K562 (cell line): ENCODE measurements around the gene TBATA. TPM values are rescaled to one million over a fixed set of nuclear protein-coding genes. Genes with fewer than 3 reads are reported as not detected.

Experiments
- ATAC-seq: fragments of 200-7000 bp; cut with Tn5 transposase; 3 replicates; pipeline ENCODE4 v1.9.1; 2020; ENCODE audit warnings: moderate library complexity
- BruUV-seq: library from RNA; stranded (reverse); fragments of 400-500 nt; replicated peaks from 2 replicates; lab custom pipeline; 2021; lab: Mats Ljungman, UMichigan
- CTCF ChIA-PET: fragments of 300-600 bp; formaldehyde crosslinking; extraction: SDS; loops from one replicate; lab custom pipeline; 2021; ENCODE audit warnings: low intra/inter-chr PET ratio; lab: Yijun Ruan, JAX
- POLR2A ChIA-PET: fragments of 300-600, 350-650 bp; sonication (Branson Sonifier 250); formaldehyde crosslinking; extraction: SDS; loops from one replicate; lab custom pipeline; 2021; ENCODE audit warnings: antibody characterized with exemption, inconsistent platforms; lab: Yijun Ruan, JAX
- DNase-seq, 4 experiments: peaks; one replicate each; pipeline versions ENCODE4 v3.0.0 to v3.0.0-alpha.2; 2011 to 2018; ENCODE audit warnings: low spot score in 3 of 4, mixed read lengths in 3 of 4; ENCODE audit errors: extremely low read depth in 1 of 4
- FAIRE-seq: peaks from 2 replicates; lab custom pipeline; 2011; peaks lifted over from hg19 to GRCh38; lab: Jason Lieb, UNC
- H2AFZ ChIP-seq: 2 replicates; pipeline ENCODE4 v1.6.0; 2011; ENCODE audit warnings: low read depth, low read length, control low read depth, inconsistent platforms
- H3K27ac ChIP-seq: fragments of 200-600 bp; 3 replicates; pipeline ENCODE4 v1.8.0; 2011; ENCODE audit warnings: low read depth, mild to moderate bottlenecking, control low read depth, inconsistent platforms, low read length, moderate library complexity, mixed read lengths; ENCODE audit errors: extremely low read depth
- H3K27me3 ChIP-seq, 2 experiments: fragments of 300-600 bp in 1 of 2; 2 replicates in 1 of 2; 3 replicates in 1 of 2; pipeline versions ENCODE4 v1.6.0 to v1.8.0; 2011; ENCODE audit warnings: inconsistent platforms in 2 of 2, low read length in 2 of 2, mild to moderate bottlenecking in 1 of 2, mixed read lengths in 1 of 2, moderate library complexity in 1 of 2; ENCODE audit not compliant: control insufficient read depth in 2 of 2, insufficient read depth in 2 of 2
- H3K36me3 ChIP-seq: fragments of 300-600 bp; 3 replicates; pipeline ENCODE4 v1.8.0; 2011; ENCODE audit warnings: mild to moderate bottlenecking, low read length, inconsistent platforms; ENCODE audit not compliant: control insufficient read depth, insufficient read depth
- H3K4me1 ChIP-seq, 2 experiments: fragments of 200-600 bp in 1 of 2; replicated peaks in 1 of 2; 2 replicates in 1 of 2; 3 replicates in 1 of 2; pipeline versions ENCODE4 v1.5.1 to v1.8.0; 2011; ENCODE audit warnings: inconsistent platforms in 2 of 2, low read length in 2 of 2, mild to moderate bottlenecking in 1 of 2, mixed read lengths in 1 of 2, moderate library complexity in 1 of 2; ENCODE audit not compliant: control insufficient read depth in 2 of 2, insufficient read depth in 2 of 2
- H3K4me2 ChIP-seq: 2 replicates; pipeline ENCODE4 v1.6.1; 2011; ENCODE audit warnings: low read length, control low read depth, inconsistent platforms, mixed read lengths; ENCODE audit not compliant: insufficient read depth
- H3K4me3 ChIP-seq: fragments of 200-600 bp; sonication (generic), shearing (Covaris generic); 2 replicates; pipeline ENCODE4 v1.5.1; 2016; ENCODE audit warnings: control low read depth, inconsistent platforms
- H3K79me2 ChIP-seq: fragments of 200-600 bp; 3 replicates; pipeline ENCODE4 v1.8.0; 2011; ENCODE audit warnings: low read length, inconsistent platforms; ENCODE audit not compliant: control insufficient read depth, insufficient read depth
- H3K9ac ChIP-seq, 2 experiments: 2 replicates each; pipeline versions ENCODE4 v1.6.0 to v1.6.1; 2011; ENCODE audit warnings: low read depth in 2 of 2, low read length in 2 of 2, control low read depth in 1 of 2, inconsistent platforms in 1 of 2, mild to moderate bottlenecking in 1 of 2, mixed read lengths in 1 of 2; ENCODE audit not compliant: insufficient read depth in 1 of 2
- H3K9me1 ChIP-seq: one replicate; pipeline ENCODE4 v1.6.0; 2011; ENCODE audit warnings: inconsistent platforms, mild to moderate bottlenecking, low read length, moderate library complexity; ENCODE audit not compliant: control insufficient read depth, insufficient read depth
- H3K9me3 ChIP-seq: replicated peaks from 2 replicates; pipeline ENCODE4 v1.5.1; 2011; ENCODE audit warnings: low read depth, low read length, inconsistent platforms; ENCODE audit not compliant: control insufficient read depth, insufficient read depth
- H4K20me1 ChIP-seq: replicated peaks from 2 replicates; pipeline ENCODE4 v1.6.1; 2011; ENCODE audit warnings: low read length, inconsistent platforms, mixed read lengths; ENCODE audit not compliant: control insufficient read depth, insufficient read depth
- ETV1 ChIP-seq: fragments of 450-650 bp; conservative IDR thresholded peaks from 2 replicates; pipeline ENCODE4 v1.6.1; 2016; ENCODE audit warnings: missing genetic modification characterization, control low read depth, low read depth, missing compliant biosample characterization
- USF1 ChIP-seq: sonication (generic); formaldehyde crosslinking; IDR thresholded peaks from 2 replicates; pipeline ENCODE4 v1.9.0; 2022; ENCODE audit warnings: mild to moderate bottlenecking, missing genetic modification reagents
- WGBS: fragments of 100-300 bp; shearing (Covaris generic); methylation state at CpG from one replicate; pipeline ENCODE4 v1.1.6; 2016; ENCODE audit warnings: low coverage, mixed read lengths; ENCODE audit not compliant: insufficient coverage; ENCODE audit errors: missing lambda C conversion rate; 5-methylcytosine and 5-hydroxymethylcytosine counted together
- in situ Hi-C: fragments of 300-500 bp; cut with MboI; formaldehyde crosslinking; loops from 4 replicates; pipeline ENCODE4 v1.15.0; 2018; ENCODE audit warnings: inconsistent platforms, mixed read lengths
- intact Hi-C: fragments of 100-400 bp; cut with micrococcal nuclease; formaldehyde crosslinking; loops from 2 replicates; pipeline ENCODE4 v1.14.2; 2022
- polyA plus RNA-seq, 8 experiments: library from polyadenylated mRNA; depleted of rRNA in 4 of 8; stranded (reverse) in 5 of 8; unstranded in 3 of 8; fragments of >200 nt; fragmentation: Nextera tagmentation in 2 of 8; fragmentation: Illumina TruSeq in 1 of 8; extraction: Ambion mirVana in 2 of 8; extraction: Trizol in 1 of 8; gene quantifications; 2 replicates each; pipeline versions ENCODE4 v1.2.1 to v1.2.3, GENCODE V29; 2011 to 2014; ENCODE audit warnings: inconsistent platforms in 1 of 8, missing spikeins in 1 of 8
- total RNA-seq, 7 experiments: library from RNA; depleted of rRNA in 6 of 7; stranded (reverse); fragments of >200 nt in 6 of 7; fragmentation: Illumina TruSeq in 2 of 7; extraction: Trizol in 2 of 7; gene quantifications; 2 replicates each; pipeline versions ENCODE4 v1.2.1 to v1.2.3, GENCODE V29; 2011 to 2021; ENCODE audit warnings: low replicate concordance in 1 of 7

TBATA gene
- total and polyA plus RNA-seq, 9 of the 15 experiments (the other 6 are each of a cell fraction or from before 2014, with no cell fraction given) = not detected

- ATAC-seq = no peak
- FAIRE-seq = no peak
- intact Hi-C loops = no loop called here
- H3K4me2 ChIP-seq = no peak overlapping the region
- peaks cover 0 to 6% of the 10 kb centered on the region in 2 experiments; a peak in 2 of 5 replicates for H3K4me1 ChIP-seq
- no peak overlapping the region for H3K4me3 ChIP-seq
- no peaks in the 10 kb centered on the region for H4K20me1 ChIP-seq
- POLR2A ChIA-PET = interaction anchor here (0.6 to 0.9 kb wide), 3 partner anchors 10 to 24 kb away, joined by 3 read pairs; no protein-coding TSS in a partner anchor
- no peak overlapping the region for H3K27ac ChIP-seq
- H3K9me1 ChIP-seq = no peaks in the 10 kb centered on the region
- CTCF ChIA-PET = no interaction called here
- H3K36me3 ChIP-seq = peaks cover 4% of the 10 kb centered on the region; the same call in 1 of the 3 replicates
- H3K9ac ChIP-seq = no peak overlapping the region
- TF ChIP-seq ETV1 (tag) (no peak), USF1 (CRISPR knock-in tag) (no peak)
- no peak for DNase-seq
- no peaks in the 10 kb centered on the region for H3K9me3 ChIP-seq
- WGBS = 38% methylated on average over 2 of the region's 2 CpGs
- H3K79me2 ChIP-seq = no peaks in the 10 kb centered on the region
- no peak overlapping the region for H2AFZ ChIP-seq
- no peaks in the 10 kb centered on the region for H3K27me3 ChIP-seq
- in situ Hi-C loops = no loop called here
- no TSS peak for BruUV-seq
These were observed 37.1 kb upstream of the TBATA start for GRCh38 chr10:70822076-70822820.
